NCI-H2196 (cell line): ENCODE data around the gene ABL1.
A peak's percentile ranks its signal among the peaks of the same experiment; 100 is the strongest.

Source experiments
- DNase-seq: peaks from one replicate; lab custom pipeline; 2025; ENCODE audit not compliant: unreplicated experiment; lab: John Stamatoyannopoulos, UW

Gene ABL1

GRCh38 chr9:130824643-130825350 is 10.3 kb upstream of the ABL1 start:
- peak; percentile 15 for DNase-seq

DNA sequence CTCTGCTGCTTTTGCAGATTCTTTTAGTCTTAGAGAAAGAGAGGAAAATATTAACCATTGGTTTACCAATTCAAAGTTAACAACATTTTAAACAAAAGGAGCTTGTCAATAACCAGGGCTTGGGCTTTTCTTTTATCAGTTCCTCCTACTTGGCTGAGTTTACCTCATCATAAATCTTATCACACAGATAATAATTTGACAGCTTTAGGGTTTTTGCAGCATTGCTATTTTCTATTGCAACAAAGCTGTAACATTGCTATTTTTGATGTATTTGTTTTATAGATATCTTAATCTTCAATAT is 9.8 kb upstream of the ABL1 start:
- DNase-seq: no peak

- no peak for DNase-seq
Observed at GRCh38 chr9:130825809-130826208, 9.2 kb upstream of the ABL1 start.

DNA sequence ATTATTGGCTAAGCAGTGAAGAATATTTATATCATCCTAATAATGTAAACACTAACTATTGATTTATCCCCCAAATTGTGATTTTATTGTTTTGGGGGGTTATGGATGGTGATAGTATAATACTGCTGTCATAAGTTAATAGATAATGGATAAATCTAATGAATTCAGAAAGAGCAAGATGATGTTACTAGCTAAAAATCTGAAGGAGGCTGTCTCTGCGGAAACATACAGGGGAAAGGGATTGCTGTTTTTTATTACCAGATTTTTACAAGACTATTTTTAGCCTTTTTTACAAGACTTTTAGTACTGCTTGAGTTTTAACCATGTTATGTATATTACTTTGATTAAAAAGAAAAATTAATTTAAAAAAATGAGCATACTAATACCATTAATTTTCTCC is 5.3 kb upstream of the ABL1 start:
- DNase-seq: no peak

DNA sequence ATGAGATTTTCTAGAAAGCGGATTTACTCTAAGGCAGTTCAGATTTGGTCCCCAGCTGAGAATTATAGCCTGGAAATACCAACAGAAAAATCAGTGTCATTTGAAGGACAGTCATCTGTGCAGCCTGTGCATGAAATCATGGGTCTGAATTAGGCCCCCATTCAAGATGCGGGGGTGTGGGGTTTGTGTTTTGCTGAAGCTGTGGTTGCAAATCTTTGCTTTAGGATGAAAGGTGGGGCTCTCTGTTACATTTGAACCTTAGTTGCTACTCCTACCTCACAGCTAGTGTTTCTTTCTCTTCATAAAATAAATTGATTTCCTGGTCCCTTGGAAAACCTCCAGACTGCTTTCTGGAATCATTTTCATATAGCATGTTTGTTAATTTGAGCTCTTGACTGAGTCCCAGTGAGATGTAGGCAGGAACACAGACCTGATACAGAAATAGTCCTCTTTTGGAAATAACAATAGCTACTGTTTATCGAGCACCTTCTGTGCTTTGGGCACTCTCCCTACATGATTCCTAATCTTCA is 4.8 kb upstream of the ABL1 start:
- DNase-seq: no peak

GRCh38 chr9:130831077-130831476 is 4.0 kb upstream of the ABL1 start:
- no peak for DNase-seq

GRCh38 chr9:130833031-130833990 is 1.7 kb upstream of the ABL1 start:
- no peak for DNase-seq

DNA sequence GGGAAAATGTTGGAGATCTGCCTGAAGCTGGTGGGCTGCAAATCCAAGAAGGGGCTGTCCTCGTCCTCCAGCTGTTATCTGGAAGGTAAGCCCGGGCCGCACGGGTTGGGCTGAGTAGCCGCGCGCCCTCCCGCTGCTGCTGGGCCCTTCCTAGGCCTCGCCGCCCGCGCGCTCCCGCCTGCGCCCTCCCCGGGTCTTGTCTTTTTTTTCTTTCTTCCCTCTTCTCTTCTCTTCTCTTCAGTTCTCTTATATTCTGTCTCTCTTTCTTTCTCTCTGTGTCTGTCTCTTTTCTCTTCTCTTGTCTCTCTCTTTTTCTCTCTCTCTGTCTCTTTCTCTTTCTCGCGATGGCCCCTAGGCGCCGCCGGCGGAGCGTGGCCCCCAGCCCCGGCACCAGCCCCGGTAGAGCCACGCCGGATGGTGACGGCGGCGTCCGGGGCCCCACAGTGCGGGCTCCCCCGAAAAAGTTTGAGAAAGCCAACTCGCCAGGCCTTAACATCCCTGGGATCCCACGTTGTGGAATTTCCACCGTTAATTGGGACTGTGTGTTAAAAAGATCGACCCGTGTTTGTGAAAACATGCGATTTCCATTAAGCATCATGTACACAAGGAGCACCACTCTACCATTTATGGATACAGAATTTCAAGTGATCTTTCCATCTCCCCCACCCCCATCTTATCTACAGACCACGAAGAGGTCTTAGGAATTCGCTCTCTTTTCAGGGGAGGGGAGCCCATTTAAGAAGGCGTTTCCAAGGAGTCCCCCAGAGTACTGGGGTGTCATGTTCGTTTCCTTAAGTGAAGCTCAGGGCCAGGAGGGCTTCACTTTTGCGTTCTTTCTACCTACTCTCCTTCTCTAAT is 616 bp downstream of the ABL1 start:
- no peak for DNase-seq

DNA sequence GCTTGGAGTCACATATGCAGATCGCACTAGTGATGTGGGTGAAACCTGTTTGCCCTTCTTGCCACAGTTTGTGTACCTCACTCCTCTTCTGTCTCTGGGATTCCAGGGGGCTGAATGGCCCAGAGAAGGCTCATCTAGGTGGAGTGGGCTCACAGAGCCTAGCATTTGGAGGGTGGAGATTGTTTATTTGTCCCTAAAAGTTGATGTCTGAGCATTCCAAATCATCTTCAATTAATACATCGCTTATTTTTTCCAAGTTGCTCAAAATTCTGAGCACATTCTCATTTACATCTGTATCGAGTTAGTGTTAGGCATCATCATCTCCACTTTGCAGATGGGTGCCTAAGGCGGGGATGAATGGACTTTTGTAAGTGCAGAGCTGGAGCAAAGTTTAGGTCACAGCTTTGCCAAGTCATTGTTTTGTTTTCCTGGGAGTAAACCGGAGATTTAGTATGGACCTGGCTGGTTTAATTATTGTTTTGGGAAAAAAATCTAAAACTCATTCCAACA is 2.0 kb downstream of the ABL1 start:
- DNase-seq: no peak

DNA sequence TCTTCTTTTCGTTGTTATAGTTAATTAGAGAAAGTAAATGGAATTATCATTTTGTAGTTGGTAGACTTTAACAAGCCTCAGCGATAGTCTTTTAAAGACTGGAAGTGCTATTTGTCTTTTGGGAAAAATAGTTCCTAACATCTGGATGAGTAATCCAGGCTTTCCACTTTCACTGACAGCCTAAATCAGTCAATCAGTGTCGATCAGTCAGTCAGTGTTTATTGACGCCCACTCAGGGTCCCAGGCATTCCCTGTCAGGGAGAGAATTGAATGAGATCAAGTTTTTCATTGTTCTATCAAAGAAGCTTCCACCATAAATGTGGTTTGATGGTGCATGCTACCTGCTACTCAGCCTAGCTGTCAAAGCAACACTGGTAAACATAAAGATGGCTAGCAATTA is 2.6 kb downstream of the ABL1 start:
- no peak for DNase-seq

DNA sequence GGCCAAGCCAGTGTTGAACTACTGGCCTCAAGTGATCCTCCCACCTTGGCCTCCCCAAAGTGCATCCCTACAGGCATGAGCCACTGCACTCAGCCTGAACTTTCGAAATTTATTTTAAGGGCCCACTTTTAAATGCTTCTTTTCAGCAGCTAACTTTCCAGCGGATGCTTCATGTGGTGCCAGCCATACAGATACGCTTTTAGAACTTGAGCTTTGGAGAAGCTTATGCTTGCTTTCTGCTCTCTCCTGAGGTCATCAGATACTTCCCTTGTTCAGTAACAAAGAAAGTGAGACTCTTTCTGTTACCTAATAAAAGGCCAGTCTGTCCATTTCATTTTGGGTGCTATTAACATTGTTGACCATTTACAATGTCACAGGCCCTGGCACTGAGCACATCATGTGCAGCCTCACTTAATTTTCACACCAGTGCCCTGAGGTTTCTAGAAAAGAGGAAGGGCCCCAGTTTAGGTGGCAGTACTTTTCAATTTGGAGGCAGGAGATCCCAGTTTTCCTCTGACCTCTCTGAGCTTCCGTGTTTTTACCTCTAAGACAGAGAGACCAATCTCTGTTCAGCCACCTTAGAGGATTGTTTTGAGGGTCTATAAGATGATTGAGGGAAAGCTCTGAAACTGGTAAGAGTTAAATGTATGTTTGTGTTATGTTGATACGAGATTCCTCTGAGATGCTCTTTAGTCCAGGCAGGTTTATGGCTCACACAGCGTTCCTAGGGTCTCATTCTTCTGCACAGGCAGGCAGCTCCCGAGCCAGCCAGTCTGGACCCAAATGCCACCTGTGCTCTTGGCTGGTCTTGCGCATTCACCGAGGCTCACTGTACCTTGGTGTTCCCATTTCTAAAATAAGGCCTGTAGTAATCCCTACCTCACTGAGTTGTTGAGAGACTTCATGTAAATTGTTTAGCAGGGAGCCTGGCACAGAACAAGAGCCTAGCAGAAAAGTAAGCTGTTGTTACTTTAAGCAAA is 4.4 kb downstream of the ABL1 start:
- no peak for DNase-seq

DNA sequence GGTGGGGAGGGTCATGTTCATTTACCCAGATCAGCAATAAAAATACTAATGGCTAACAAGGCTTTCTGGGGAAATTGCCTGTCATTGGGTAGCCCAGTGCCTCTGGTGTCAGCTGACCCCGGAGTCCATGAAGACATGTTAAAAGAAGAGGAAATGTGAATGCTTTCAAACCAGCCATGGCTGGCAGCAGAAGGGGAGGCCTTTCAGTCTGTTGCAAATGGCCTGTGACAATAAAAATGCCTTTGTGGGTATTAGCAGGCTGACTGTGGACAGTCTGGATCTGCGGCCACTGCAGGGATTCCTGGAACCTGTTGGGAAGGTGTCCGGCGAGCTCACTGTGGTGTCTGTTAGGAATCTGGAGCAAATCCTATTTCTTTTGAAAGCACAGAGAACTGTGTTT is 7.5 kb downstream of the ABL1 start:
- no peak for DNase-seq

DNA sequence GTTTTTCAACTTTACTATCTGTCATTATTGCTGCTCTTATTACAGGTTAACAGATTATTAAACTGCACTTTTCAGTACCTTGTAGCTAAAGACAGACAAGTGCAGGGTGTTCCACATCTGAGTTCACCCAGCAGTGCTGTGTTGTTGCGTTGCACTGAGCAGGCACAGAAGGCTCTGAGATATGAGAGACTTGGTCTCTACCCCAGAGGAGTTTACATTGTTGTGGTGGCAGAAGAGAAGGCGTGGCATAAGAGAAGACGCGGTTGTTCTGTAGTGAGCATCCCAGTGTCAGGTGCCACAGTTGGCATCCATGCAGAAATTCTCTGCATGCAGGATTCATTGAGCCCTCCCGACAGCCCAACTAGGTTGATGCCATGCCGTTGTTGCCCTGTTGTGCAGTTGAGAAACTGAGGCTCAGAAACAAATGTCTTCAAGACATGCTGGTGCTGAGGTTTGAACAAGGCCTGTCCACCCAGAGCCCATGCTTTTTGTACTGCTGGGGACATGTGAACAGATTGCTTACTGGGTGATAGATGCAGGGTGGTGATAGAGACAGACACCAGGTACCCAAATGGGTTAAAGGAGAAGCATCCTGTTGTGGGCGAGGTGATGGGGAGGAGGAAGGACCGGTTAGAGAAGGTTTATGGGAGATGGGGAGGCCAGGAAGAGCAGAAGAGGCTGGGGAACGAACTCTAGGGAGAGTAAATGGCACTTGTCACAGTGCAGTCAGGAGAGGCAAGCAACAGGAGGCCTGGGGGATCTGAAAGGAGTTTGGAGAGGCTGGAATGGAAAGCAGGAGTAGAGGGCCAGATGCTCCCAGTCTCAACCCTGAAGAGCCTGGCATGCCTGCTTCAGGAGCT is 8.2 kb downstream of the ABL1 start:
- DNase-seq: no peak

DNA sequence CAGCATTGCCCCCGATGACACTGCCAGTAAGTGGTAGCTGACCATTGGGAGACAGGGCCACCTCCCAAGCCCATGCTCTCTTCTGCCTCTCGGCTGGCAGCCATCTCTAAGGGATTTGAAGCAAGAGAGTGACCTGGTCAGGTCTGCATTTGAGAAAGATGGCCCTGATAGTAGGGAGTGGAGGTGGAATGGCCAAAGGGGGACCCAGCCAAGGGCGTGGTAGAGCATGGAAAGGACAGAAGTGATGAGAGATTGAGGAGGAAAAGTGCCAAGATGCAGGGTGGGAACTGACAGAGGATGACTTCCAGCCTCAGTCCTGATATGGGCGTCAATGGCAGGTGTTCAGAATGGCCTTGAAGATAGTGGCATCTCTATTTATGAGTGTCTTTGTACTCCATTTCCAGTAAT is 9.0 kb downstream of the ABL1 start:
- DNase-seq: no peak

GRCh38 chr9:130845254-130845653 is 10.2 kb downstream of the ABL1 start:
- DNase-seq: no peak

DNA sequence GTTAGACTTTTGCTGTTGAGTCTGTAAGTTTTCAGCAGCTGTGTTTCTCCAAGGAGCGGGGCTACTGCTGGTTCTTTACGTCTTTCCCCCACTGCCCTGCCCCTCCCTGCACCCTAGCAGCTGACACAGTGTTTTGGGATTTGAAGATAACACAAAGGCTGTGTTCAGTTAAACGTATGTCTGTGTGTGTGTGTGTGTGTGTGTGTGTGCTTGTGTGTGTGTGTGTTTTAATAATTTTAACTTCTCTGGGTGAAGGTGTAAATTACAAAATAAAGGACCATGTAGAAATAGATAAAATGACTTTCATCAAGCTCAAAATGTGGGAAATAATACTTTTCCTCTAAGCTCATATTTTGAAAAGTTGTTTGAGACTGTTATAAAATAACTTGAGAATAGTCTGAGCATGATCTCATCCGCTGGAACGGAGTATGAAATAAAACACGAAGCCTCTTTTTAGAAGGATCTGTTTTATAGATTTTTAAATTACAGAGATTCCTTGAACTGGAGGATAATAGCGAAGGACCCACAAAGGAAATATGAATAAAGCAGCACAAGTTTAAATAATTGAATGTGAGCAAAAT is 10.9 kb downstream of the ABL1 start:
- DNase-seq: no peak

GRCh38 chr9:130846487-130847305 is 11.6 kb downstream of the ABL1 start:
- no peak for DNase-seq
